Psoas muscle (tissue), 8 donors: ENCODE data around the gene PYGO2. TPM values are rescaled to one million over a fixed set of nuclear protein-coding genes. Genes with fewer than 3 reads are reported as not detected.

Experiments
- ATAC-seq, 4 donors: fragments of 200-7000 bp; cut with Tn5 transposase; one replicate each; pipeline ENCODE4 v1.9.1; 2020; ENCODE audit warnings: moderate library complexity in 3 of 4, mild to moderate bottlenecking in 2 of 4
- DNase-seq, 2 donors: peaks; one replicate each; pipeline ENCODE4 v3.0.0-alpha.2; 2020
- H3K27ac ChIP-seq: fragments of 200-600 bp; one replicate; pipeline ENCODE4 v1.8.0; 2022
- H3K27me3 ChIP-seq, 3 donors: fragments of 200-600 bp in 1 of 3; one replicate each; pipeline versions ENCODE4 v1.6.1 to v1.8.0; 2013 to 2022; ENCODE audit warnings: low read length in 2 of 3, mild to moderate bottlenecking in 2 of 3, moderate library complexity in 1 of 3; ENCODE audit not compliant: insufficient read depth in 3 of 3
- H3K36me3 ChIP-seq, 2 donors: fragments of 200-600 bp in 1 of 2; one replicate each; pipeline versions ENCODE4 v1.6.1 to v1.8.0; 2013 to 2022; ENCODE audit warnings: low read depth in 1 of 2, mild to moderate bottlenecking in 1 of 2, moderate library complexity in 1 of 2; ENCODE audit not compliant: insufficient read depth in 1 of 2
- H3K4me1 ChIP-seq: fragments of 200-600 bp; one replicate; pipeline ENCODE4 v1.8.0; 2022
- H3K4me3 ChIP-seq: fragments of 200-600 bp; one replicate; pipeline ENCODE4 v1.8.0; 2022; ENCODE audit warnings: mild to moderate bottlenecking
- H3K9me3 ChIP-seq: fragments of 200-600 bp; one replicate; pipeline ENCODE4 v1.8.0; 2022
- WGBS, 3 donors: extraction: QIAGEN DNeasy Blood & Tissue Kit; methylation state at CpG; one replicate each; pipeline versions ENCODE4 v1.1.6 to v1.1.7; 2013; 5-methylcytosine and 5-hydroxymethylcytosine counted together
- intact Hi-C, 2 donors: fragments of 100-400 bp; cut with DNase I; formaldehyde crosslinking; loops; one replicate each; pipeline versions ENCODE4 v1.11.0 to v1.14.2; 2022
- polyA plus RNA-seq, 3 donors: library from polyadenylated mRNA; stranded (reverse); fragments of 200-250 nt; gene quantifications; one replicate each; pipeline ENCODE4 v1.2.3, GENCODE V29; 2013
- total RNA-seq, 4 donors: library from RNA; stranded (reverse); fragmentation: NEBNext Ultra II Directional in 2 of 4; extraction: Animal tissue kit (Norgen Biotek cat#: 25700) in 2 of 4; gene quantifications; one replicate each; pipeline versions ENCODE4 v1.2.1 to v1.2.4, GENCODE V29; 2021 to 2023
- TF ChIP-seq, protein P1 (sequence below): fragments of 200-600 bp; IDR thresholded peaks from one replicate; pipeline ENCODE4 v1.8.0; 2022; ENCODE audit warnings: antibody characterized with exemption
- donor health status: healthy with polysubstance abuse.
- donor health status: DM: no; HTN: no; CAD: no; lungs with moderate emphysema.
- donor health status: Bipolar disorder and iron deficiency.
- donor health status: healthy.
- donor health status: DM: yes; HTN: yes; CAD: no.
- donor health status: DM: no; HTN: no; CAD: no.
- donor health status: DM: no; HTN: no; CAD: no.
- donor health status: DM: yes; HTN: yes; CAD: no.

The PYGO2 gene
- total and polyA plus RNA-seq, 7 donors, result 13.1 to 24.0 (median 16.9) TPM

DNA sequence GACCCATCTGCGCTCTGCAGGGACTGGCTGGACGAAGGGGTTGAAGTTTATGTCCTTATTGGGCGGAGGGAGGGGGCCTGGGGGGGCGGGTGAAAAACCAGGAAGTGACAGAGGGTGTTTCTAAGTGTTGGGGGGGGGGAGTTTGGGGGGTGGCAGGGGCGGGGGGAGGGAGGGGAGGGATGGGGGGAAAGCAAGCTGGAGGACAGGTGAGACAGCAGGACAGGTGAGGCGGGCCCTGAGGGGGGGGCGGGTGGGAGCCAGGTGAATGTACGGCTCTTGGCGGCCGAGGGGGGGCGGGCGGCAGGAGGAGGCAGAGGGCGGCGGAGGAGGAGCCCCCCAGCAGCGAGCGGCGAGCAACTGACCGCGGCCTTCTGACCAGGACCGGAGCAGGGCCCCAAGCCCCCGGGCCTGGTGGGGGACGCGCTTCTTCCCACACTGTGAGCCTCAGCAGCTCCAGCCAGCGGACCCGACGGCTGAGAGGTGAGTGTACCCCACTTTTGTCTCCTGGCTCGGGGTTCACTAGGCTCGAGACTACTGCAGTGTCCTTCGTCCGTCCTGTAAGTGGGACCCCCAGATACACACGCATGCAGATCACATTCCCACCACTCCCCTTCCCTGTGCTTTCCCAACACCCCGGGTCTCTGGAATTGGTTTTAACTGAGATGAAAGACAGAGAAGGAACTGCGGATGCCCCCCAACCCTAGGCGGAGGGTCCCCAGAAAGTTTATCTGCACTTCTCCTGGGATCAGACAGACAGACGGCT, 41.1 kb upstream of the PYGO2 start, which contains the start of gene ZBTB7B:
Gene ZBTB7B, plus strand, starts transcription at position 339 of the 763 bp plus-strand sequence. CDS start 11,859 bp downstream, outside the sequence.
- DNase-seq (peak; percentile 60 to 82), ATAC-seq (peak; percentile 1 to 2 (median 1))
- Histone ChIP-seq H3K4me3 (peak within 1 kb of the TSS; percentile 78), H3K27ac (peak within 1 kb of the TSS; percentile 94), H3K9me3 (no peaks in the 10 kb centered on the region), H3K27me3 (no peaks in the 10 kb centered on the region), H3K4me1 (peaks cover 47% of the 10 kb centered on the region), H3K36me3 (no peaks in the 10 kb centered on the region)
- TF ChIP-seq, protein P1, sequence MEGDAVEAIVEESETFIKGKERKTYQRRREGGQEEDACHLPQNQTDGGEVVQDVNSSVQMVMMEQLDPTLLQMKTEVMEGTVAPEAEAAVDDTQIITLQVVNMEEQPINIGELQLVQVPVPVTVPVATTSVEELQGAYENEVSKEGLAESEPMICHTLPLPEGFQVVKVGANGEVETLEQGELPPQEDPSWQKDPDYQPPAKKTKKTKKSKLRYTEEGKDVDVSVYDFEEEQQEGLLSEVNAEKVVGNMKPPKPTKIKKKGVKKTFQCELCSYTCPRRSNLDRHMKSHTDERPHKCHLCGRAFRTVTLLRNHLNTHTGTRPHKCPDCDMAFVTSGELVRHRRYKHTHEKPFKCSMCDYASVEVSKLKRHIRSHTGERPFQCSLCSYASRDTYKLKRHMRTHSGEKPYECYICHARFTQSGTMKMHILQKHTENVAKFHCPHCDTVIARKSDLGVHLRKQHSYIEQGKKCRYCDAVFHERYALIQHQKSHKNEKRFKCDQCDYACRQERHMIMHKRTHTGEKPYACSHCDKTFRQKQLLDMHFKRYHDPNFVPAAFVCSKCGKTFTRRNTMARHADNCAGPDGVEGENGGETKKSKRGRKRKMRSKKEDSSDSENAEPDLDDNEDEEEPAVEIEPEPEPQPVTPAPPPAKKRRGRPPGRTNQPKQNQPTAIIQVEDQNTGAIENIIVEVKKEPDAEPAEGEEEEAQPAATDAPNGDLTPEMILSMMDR, result no peak
- intact Hi-C loops, result loop anchor here (2.0 to 5.0 kb wide), 3 partner anchors 14 to 40 kb away; partner anchors contain the start of genes CKS1B (in 1 of the 2) and PYGO2 (in 1 of the 2)
- 0 to 2% (median 1%) methylated on average over 18 to 35 of the region's 35 CpGs for WGBS, 3 donors

DNA sequence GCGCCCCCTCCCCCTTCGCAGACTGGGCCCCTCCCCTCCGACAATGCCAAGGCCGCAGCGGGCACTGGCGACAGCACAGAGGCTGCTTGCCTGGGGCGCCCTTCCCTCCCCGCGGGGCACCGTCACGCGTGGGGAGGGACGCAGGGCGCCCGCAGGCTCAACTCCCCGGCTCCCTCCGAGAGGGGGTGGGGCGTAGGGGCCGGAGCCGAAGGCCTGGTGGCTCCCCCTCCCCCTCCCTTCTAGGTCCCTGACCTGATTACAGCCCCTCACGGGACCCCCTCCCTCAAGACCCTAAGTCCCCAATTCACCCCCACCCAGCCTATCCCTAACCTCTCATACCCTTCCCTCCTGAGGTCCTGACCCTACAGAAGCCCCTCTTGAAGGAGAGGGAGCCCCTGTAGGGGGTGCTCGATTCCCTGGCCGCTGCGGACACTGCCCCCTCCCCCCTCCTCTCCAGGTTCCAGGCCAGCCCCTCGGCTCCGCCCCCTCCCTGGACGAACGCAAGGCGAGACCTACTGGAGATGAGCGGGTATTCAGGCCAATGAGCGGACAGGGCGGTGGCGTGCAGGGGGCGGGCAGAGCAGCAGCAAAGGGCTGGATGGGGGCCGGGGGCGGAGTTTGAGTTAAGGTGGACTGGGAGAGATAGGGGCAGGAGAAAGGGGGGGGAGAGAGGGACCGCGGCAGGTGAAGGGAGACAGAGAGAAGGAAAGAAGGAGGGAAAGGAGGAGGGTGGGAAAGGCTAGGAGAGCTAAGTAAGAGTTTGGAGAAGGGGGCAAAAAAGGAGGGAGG, 40.3 kb upstream of the PYGO2 start:
- intact Hi-C loops, result loop anchor here (2.0 to 5.0 kb wide), 3 partner anchors 15 to 40 kb away; partner anchors contain the start of genes CKS1B (in 1 of the 2) and PYGO2 (in 1 of the 2)
- peaks cover 42% of the 10 kb centered on the region for H3K4me1 ChIP-seq
- H3K9me3 ChIP-seq, result no peaks in the 10 kb centered on the region
- H3K27ac ChIP-seq, result peak overlapping the region; percentile 91
- no peaks in the 10 kb centered on the region for H3K27me3 ChIP-seq
- DNase-seq (peak; percentile 100), ATAC-seq (peak; percentile 71 to 75 (median 74))
- peak overlapping the region; percentile 78 for H3K4me3 ChIP-seq
- WGBS, 3 donors, result 0% methylated on average over 23 to 38 of the region's 38 CpGs
- TF ChIP-seq, protein P1, result peak; percentile 26
- H3K36me3 ChIP-seq, result no peaks in the 10 kb centered on the region

DNA sequence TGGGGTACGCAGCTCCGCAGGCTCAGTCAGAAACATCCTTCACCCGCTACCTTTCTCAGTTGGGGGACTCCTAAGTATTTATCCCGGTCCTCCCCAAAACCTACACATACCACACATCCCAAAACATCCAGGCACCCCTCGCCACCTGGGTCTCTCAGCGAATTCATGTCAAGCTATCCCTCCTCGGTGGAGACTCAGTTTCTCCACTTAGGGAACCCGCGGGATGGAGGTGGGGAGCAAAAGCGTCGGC, 39.8 kb upstream of the PYGO2 start:
- DNase-seq, result no peak
- Histone ChIP-seq H3K9me3 (no peaks in the 10 kb centered on the region), H3K4me1 (peaks cover 37% of the 10 kb centered on the region), H3K27ac (peak overlapping the region; percentile 91), H3K4me3 (peak overlapping the region; percentile 78), H3K36me3 (no peaks in the 10 kb centered on the region), H3K27me3 (no peaks in the 10 kb centered on the region)
- ATAC-seq, result no peak
- TF ChIP-seq, protein P1, result no peak
- intact Hi-C loops, result loop anchor here in 1 of 2 donors (5.0 kb wide), 1 partner anchor 39 kb away; the partner anchor contains the start of gene PYGO2
- WGBS, 3 donors, result 1% methylated on average over 11 of the region's 11 CpGs

DNA sequence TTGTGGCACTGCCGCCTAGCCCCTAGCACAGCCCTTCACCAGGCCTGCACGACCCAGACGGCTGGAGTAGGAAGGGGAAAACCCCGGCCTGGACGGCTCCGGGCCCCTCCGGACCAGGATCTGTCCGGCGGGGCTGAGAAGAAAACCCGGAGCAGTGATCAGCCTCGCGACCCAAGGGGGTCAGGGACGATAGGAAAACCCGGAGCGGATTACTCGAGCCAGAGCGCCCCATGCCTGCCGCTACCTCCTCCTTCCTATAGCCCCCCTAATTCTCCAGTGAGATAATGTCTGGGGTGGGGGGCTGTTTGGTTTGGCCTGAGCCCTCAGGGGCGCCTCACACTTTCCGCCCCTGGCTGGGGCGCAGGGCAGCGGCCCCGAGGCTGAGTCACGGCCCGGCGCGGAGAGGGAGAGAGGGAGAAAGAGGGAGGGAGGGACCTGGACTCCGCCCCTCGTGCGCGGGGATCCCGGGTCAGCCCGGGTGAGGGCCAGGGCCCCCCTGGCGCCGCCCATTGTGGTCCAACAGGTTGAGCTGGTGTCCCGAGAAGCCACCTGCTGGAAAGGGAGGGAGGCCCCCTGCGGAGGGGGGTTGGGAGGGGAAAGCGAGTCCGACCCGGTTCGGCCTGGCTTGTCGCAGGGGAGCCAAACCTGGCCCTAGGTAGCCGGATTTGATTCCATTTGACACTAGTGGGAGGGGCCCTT, 39.3 kb upstream of the PYGO2 start:
- peak overlapping the region; percentile 78 for H3K4me3 ChIP-seq
- intact Hi-C loops, result loop anchor here in 1 of 2 donors (5.0 kb wide), 1 partner anchor 39 kb away; the partner anchor contains the start of gene PYGO2
- DNase-seq (peak; percentile 91 to 96), ATAC-seq (peak; percentile 60 to 65 (median 64))
- no peaks in the 10 kb centered on the region for H3K27me3 ChIP-seq
- peaks cover 32% of the 10 kb centered on the region for H3K4me1 ChIP-seq
- TF ChIP-seq, protein P1, result peak; percentile 2
- no peaks in the 10 kb centered on the region for H3K36me3 ChIP-seq
- H3K27ac ChIP-seq, result peak overlapping the region; percentile 91
- 0 to 1% (median 0%) methylated on average over 27 to 43 of the region's 43 CpGs for WGBS, 3 donors
- H3K9me3 ChIP-seq, result no peaks in the 10 kb centered on the region
